Upper lobe of right lung (tissue), 1 donor: ENCODE measurements around the gene ANKRD18A. TPM values are rescaled to one million over a fixed set of nuclear protein-coding genes. Genes with fewer than 3 reads are reported as not detected.
"Not testable (repeated sequence)": the region's sequence is repeated elsewhere in the genome, so short reads cannot be mapped to it uniquely, and the experiment has no call there.

Source experiments
- ATAC-seq: fragments of 200-7000 bp; cut with Tn5 transposase; one replicate; pipeline ENCODE4 v1.9.1; 2020; ENCODE audit warnings: mild to moderate bottlenecking, moderate library complexity
- DNase-seq: peaks from one replicate; pipeline ENCODE4 v3.0.0-alpha.2; 2020
- H3K27ac ChIP-seq: fragments of 200-600 bp; one replicate; pipeline ENCODE4 v1.8.0; 2022
- H3K27me3 ChIP-seq: fragments of 200-600 bp; one replicate; pipeline ENCODE4 v1.8.0; 2022; ENCODE audit warnings: mild to moderate bottlenecking
- H3K36me3 ChIP-seq: fragments of 200-600 bp; one replicate; pipeline ENCODE4 v1.8.0; 2022
- H3K4me1 ChIP-seq: fragments of 200-600 bp; one replicate; pipeline ENCODE4 v1.8.0; 2022
- H3K4me3 ChIP-seq: fragments of 200-600 bp; one replicate; pipeline ENCODE4 v1.8.0; 2022; ENCODE audit warnings: mild to moderate bottlenecking
- H3K9me3 ChIP-seq: fragments of 200-600 bp; one replicate; pipeline ENCODE4 v1.8.0; 2022
- intact Hi-C: fragments of 100-400 bp; cut with DNase I; formaldehyde crosslinking; loops from one replicate; pipeline ENCODE4 v1.11.0; 2022
- total RNA-seq: library from RNA; stranded (reverse); fragmentation: NEBNext Ultra II Directional; extraction: Animal tissue kit (Norgen Biotek cat#: 25700); gene quantifications from one replicate; pipeline ENCODE4 v1.2.1, GENCODE V29; 2021
- TF ChIP-seq, protein P1 (sequence below): fragments of 200-600 bp; IDR thresholded peaks from one replicate; pipeline ENCODE4 v1.8.0; 2022; ENCODE audit warnings: antibody characterized with exemption
- donor health status: DM: no; HTN: yes; CAD: no; lungs with severe emphysema.

Gene ANKRD18A
- total RNA-seq, 1 donor from 2014 or later: 1.0 TPM

DNA sequence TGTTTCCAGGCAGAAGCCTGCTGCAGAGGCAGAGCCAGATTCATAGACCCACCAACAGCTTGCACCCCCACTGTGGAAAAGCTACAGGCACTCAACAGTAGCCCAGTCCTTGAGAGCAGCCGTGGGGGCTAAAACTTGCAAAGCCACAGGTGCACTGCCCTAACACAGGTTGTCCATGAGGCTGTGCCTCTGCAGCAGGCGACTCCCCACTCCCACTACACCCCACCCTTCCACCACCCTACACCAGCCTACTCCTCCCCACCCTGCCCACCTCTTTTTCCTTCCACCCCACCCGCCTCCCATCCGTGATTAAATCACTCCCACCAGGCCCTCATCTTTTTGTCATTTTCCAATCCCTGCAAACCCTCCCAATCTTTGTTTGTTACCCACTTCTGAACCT, 55.2 kb downstream of the ANKRD18A start:
- intact Hi-C loops, H3K27ac ChIP-seq, DNase-seq, H3K36me3 ChIP-seq, H3K4me1 ChIP-seq, H3K27me3 ChIP-seq, H3K4me3 ChIP-seq, ATAC-seq, H3K9me3 ChIP-seq: not testable (repeated sequence)

DNA sequence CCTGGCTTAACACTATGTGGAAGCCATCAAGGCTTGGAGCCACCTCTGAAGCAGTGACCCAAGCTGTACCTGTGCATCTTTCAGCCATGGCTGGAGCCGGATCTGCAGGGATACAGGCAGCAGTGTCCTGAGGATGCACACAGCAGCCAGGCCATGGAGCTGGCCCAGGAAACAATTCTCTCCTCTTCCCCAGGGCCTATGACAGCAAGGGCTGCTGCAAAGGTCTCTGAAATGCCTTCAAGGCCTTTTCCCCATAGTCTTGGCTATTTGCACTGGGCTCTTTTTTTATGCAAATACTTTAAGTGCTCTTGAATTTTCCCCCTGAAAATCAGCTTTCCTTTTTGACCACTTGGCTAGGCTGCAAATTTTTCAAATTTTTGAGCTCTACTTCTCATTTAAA, 56.5 kb downstream of the ANKRD18A start:
- H3K9me3 ChIP-seq, H3K4me3 ChIP-seq, DNase-seq, ATAC-seq, H3K4me1 ChIP-seq, H3K36me3 ChIP-seq, intact Hi-C loops, H3K27ac ChIP-seq, H3K27me3 ChIP-seq: not testable (repeated sequence)

DNA sequence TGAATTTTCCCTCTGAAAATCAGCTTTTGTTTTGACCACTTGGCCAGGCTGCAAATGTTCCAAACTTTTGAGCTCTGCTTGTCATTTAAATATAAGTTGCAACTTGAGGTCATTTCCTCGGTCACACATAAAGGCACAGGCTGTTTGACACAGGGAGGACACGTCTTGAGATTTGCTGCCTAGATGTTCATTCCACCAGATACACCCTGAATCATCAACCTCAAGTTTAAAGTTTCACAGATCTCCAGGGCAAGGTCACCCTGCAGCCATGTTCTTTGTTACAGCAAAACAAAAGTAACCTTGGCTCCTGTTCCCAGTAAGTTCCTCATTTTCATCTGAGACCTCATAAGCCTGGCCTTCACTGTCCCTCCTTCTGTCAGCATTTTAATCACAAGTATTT, 59.3 kb downstream of the ANKRD18A start:
- H3K9me3 ChIP-seq, ATAC-seq, H3K4me3 ChIP-seq, H3K4me1 ChIP-seq, H3K36me3 ChIP-seq, H3K27ac ChIP-seq, DNase-seq, intact Hi-C loops, H3K27me3 ChIP-seq: not testable (repeated sequence)

DNA sequence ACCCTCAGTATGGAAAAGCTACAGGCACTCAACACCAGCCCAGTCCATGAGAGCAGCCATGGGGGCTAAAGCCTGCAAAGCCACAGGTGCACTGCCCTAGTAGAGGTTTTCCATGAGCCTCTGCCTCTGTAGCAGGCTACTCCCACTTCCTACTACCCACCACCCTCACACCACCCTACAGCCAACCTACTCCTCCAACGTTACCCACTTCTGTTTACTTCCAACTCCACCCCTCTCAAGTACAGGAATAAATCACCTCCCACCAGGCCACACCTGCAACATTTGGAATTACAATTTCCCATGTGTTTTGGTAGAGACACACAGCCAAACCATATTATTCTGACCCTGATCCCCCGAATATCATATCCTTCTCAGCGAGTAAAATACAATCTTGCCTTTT, 61.2 kb downstream of the ANKRD18A start:
- DNase-seq, H3K27me3 ChIP-seq, ATAC-seq, H3K4me3 ChIP-seq, intact Hi-C loops, H3K9me3 ChIP-seq, H3K36me3 ChIP-seq, H3K4me1 ChIP-seq, H3K27ac ChIP-seq: not testable (repeated sequence)

DNA sequence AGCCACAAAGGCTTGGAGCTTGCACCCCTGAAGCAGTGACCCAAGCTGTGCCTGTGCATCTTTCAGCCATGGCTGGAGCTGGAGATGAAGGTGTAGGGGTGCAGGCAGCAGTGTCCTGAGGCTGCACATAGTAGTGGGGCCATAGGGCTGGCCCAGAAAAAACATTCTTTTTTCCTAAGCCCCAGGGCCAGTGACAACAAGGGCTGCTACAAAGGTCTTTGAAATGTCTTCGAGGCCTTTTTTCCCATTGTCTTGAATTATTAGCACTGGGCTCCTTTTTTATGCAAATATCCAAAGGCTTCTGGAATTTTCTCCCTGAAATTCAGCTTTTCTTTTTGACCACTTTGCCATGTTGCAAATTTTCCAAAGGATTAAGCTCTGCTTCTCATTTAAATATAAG, 62.6 kb downstream of the ANKRD18A start:
- H3K36me3 ChIP-seq, DNase-seq, H3K27ac ChIP-seq, H3K27me3 ChIP-seq, H3K4me3 ChIP-seq, H3K4me1 ChIP-seq, H3K9me3 ChIP-seq, intact Hi-C loops, ATAC-seq: not testable (repeated sequence)

DNA sequence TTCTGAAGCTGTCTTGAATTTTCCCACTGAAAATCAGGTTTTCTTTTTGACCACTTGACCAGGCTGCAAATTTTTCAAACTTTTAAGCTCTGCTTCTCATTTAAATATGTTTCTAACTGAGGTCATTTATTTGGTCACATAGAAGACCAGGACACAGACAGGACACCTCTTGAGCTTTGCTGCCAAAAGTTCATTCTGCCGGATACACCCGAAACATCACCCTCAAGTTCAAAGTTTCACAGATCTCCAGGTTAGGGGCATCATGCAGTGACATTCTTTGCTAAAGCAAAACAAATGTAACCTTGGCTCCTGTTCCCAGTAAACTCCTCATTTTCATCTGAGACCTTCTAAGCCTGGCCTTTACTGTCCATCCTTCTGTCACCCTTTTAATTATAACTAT, 65.4 kb downstream of the ANKRD18A start:
- H3K27ac ChIP-seq, H3K36me3 ChIP-seq, H3K9me3 ChIP-seq, intact Hi-C loops, H3K4me3 ChIP-seq, H3K4me1 ChIP-seq, DNase-seq, H3K27me3 ChIP-seq, ATAC-seq: not testable (repeated sequence)

DNA sequence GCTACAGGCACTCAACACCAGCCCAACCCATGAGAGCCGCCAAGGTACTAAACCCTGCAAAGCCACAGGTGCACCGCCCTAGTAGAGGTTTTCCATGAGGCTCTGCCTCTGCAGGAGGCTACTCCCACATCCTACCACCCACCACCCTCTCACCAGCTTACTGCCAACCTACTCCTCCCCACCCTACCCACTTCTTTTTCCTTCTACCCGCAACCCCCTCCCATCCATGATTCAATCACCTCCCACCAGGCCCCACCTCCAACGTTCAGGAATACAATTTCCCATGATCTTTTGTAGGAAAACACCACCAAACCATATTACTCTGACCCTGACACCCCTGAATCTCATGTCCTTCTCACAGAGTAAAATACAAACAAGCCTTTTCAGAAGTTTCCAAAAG, 67.4 kb downstream of the ANKRD18A start:
- DNase-seq, H3K36me3 ChIP-seq: not testable (repeated sequence)

DNA sequence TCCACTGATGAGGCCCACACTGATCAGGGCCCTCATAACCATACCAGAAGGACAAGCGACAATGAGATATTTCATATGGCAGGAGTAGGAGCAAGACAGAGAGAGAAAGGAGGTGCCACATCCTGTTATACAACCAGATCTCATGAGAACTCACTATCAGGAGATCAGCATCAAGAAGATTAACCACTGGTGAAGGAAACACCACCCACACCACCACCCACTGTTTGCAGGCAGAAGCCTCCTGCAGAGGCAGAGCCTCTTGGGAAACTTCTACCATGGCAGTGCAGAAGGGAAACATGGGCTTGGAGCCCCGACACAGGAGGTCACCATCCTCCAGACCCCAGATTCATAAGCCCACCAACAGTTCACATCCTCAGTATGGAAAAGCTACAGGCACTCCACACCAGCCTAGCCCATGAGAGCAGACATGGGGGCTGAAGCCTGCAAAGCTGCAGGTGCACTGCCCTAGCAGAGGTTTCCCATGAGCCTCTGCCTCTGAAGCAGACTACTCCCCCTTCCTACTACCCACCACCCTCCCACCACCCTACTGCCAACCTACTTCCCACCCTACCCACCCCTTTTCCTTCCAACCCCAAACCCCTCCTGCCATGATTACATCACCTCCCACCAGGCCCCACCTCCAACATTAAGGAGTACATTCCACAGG, 73.8 kb downstream of the ANKRD18A start:
- intact Hi-C loops, ATAC-seq, H3K27ac ChIP-seq, H3K9me3 ChIP-seq, H3K36me3 ChIP-seq, DNase-seq, H3K4me1 ChIP-seq, H3K27me3 ChIP-seq, H3K4me3 ChIP-seq: not testable (repeated sequence)

More for the DNA sequence above, 67.4 kb downstream of the ANKRD18A start:
- H3K9me3 ChIP-seq, ATAC-seq, H3K27ac ChIP-seq, H3K27me3 ChIP-seq, H3K4me3 ChIP-seq, intact Hi-C loops, H3K4me1 ChIP-seq: not testable (repeated sequence)

DNA sequence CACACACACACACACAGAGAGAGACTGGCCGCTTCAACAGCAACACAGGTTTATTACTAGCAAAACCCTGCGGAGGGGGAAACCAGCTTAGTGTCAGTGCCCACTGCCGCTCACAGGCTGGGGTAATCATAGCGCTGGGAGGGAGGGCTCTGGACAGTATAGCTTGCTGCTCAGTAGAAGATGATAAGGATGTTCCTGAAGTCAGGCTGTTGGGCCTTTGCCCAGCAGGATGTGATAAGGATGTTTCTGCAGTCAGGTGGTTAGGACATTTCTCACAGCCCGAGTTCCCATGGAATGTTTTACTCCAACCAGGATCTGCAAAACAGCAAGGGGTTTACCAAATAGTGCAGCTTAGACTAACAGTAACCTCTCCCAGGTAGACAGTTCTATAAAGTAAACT, 79.9 kb downstream of the ANKRD18A start:
- H3K4me1 ChIP-seq, DNase-seq, H3K9me3 ChIP-seq, H3K27ac ChIP-seq, H3K4me3 ChIP-seq, H3K36me3 ChIP-seq, intact Hi-C loops, H3K27me3 ChIP-seq: not testable (repeated sequence)
- ATAC-seq: peak; percentile 17

DNA sequence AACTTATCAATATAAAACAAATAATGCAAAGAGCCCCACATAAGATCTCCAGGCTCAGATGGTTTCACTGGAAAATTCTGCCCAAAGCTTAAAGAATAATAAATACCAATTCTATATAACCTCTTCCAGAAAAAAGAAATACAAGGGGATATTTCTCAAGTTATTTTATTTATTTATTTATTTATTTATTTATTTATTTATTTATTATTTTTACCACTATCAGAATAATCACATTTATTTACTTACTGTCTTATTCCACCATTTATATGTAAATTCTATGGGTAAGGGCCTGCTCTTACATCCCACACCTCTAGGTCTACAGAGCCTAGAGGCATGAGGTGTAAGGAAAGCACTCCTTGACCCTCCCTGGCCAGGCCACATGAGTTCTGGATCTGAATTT, 91.1 kb downstream of the ANKRD18A start:
- Histone ChIP-seq H3K36me3 (no peaks in the 10 kb centered on the region), H3K27ac (no peak overlapping the region), H3K9me3 (no peaks in the 10 kb centered on the region), H3K4me1 (no peaks in the 10 kb centered on the region), H3K4me3 (no peak overlapping the region), H3K27me3 (no peaks in the 10 kb centered on the region)
- intact Hi-C loops: no loop called here
- ATAC-seq: no peak
- TF ChIP-seq, protein P1, sequence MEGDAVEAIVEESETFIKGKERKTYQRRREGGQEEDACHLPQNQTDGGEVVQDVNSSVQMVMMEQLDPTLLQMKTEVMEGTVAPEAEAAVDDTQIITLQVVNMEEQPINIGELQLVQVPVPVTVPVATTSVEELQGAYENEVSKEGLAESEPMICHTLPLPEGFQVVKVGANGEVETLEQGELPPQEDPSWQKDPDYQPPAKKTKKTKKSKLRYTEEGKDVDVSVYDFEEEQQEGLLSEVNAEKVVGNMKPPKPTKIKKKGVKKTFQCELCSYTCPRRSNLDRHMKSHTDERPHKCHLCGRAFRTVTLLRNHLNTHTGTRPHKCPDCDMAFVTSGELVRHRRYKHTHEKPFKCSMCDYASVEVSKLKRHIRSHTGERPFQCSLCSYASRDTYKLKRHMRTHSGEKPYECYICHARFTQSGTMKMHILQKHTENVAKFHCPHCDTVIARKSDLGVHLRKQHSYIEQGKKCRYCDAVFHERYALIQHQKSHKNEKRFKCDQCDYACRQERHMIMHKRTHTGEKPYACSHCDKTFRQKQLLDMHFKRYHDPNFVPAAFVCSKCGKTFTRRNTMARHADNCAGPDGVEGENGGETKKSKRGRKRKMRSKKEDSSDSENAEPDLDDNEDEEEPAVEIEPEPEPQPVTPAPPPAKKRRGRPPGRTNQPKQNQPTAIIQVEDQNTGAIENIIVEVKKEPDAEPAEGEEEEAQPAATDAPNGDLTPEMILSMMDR: no peak
- DNase-seq: no peak
